A549 (cell line): ENCODE results near the gene SLC23A2. TPM values are rescaled to one million over a fixed set of nuclear protein-coding genes. Genes with fewer than 3 reads are reported as not detected.

Source experiments
- ATAC-seq, 2 experiments: fragments of 200-7000 bp in 1 of 2; fragments of >200 bp in 1 of 2; cut with Nextera tagmentation in 1 of 2; cut with Tn5 transposase in 1 of 2; 3 replicates each; pipeline versions ENCODE4 v1.8.0 to v1.9.1; 2018 to 2020; ENCODE audit warnings: mild to moderate bottlenecking in 1 of 2, moderate library complexity in 1 of 2
- CTCF ChIA-PET: fragments of 300-600 bp; sonication (Branson Sonifier 250); formaldehyde crosslinking; extraction: SDS; loops from one replicate; lab custom pipeline; 2021; ENCODE audit warnings: antibody characterized with exemption, inconsistent platforms; lab: Yijun Ruan, JAX
- POLR2A ChIA-PET: fragments of 350-600 bp; formaldehyde crosslinking; extraction: SDS; loops from one replicate; lab custom pipeline; 2021; ENCODE audit warnings: antibody characterized with exemption, inconsistent platforms; lab: Yijun Ruan, JAX
- DNase-seq, 2 experiments: peaks; one replicate each; pipeline versions ENCODE4 v3.0.0 to v3.0.0-alpha.2; 2011 to 2016; ENCODE audit warnings: low read depth in 1 of 2, low spot score in 1 of 2
- FAIRE-seq: peaks from 2 replicates; lab custom pipeline; 2011; peaks lifted over from hg19 to GRCh38; lab: Jason Lieb, UNC
- H3K27ac ChIP-seq, 2 experiments: fragments of >200 bp; sonication (Bioruptor Twin); formaldehyde crosslinking; 3 replicates each; pipeline ENCODE4 v1.5.1; 2016 to 2017
- H3K4me1 ChIP-seq: fragments of >200 bp; sonication (Bioruptor Twin); formaldehyde crosslinking; 3 replicates; pipeline ENCODE4 v1.6.1; 2016
- H3K4me2 ChIP-seq: fragments of >200 bp; sonication (Bioruptor Twin); formaldehyde crosslinking; 3 replicates; pipeline ENCODE4 v1.6.1; 2016
- H3K4me3 ChIP-seq: fragments of >200 bp; sonication (Bioruptor Twin); formaldehyde crosslinking; 3 replicates; pipeline ENCODE4 v1.5.1; 2016
- H3K9me3 ChIP-seq: fragments of >200 bp; sonication (Bioruptor Twin); formaldehyde crosslinking; 3 replicates; pipeline ENCODE4 v1.6.1; 2016
- BHLHE40 ChIP-seq: IDR thresholded peaks from 2 replicates; pipeline ENCODE4 v1.6.1; 2012; ENCODE audit warnings: low read depth, low read length, inconsistent platforms
- CEBPB ChIP-seq, 2 experiments: fragments of >200 bp in 1 of 2; sonication (Bioruptor Twin) in 1 of 2; formaldehyde crosslinking in 1 of 2; IDR thresholded peaks; 2 replicates each; pipeline ENCODE4 v1.6.1; 2012 to 2016
- CHD2 ChIP-seq: fragments of 150-350 bp; IDR thresholded peaks from 2 replicates; pipeline ENCODE4 v1.6.1; 2014; ENCODE audit warnings: low read length; ENCODE audit not compliant: partially characterized antibody
- EHF ChIP-seq: fragments of 250-450 bp; sonication (Bioruptor Pico); IDR thresholded peaks from 2 replicates; pipeline ENCODE4 v1.5.0; 2020; ENCODE audit warnings: mild to moderate bottlenecking
- EHMT2 ChIP-seq: fragments of 200-600 bp; sonication (generic); IDR thresholded peaks from 2 replicates; pipeline ENCODE4 v1.6.1; 2016; ENCODE audit warnings: antibody characterized with exemption, low read depth, mild to moderate bottlenecking, moderate library complexity
- EP300 ChIP-seq, 2 experiments: fragments of >200 bp; sonication (Bioruptor Twin); formaldehyde crosslinking; IDR thresholded peaks; 2 replicates in 1 of 2; 3 replicates in 1 of 2; pipeline ENCODE4 v1.6.1; 2016 to 2017
- ESRRA ChIP-seq: fragments of 150-350 bp; IDR thresholded peaks from 2 replicates; pipeline ENCODE4 v1.6.1; 2014; ENCODE audit warnings: mild to moderate bottlenecking, low read length, borderline replicate concordance
- FOSL2 ChIP-seq, 2 experiments: fragments of 450-650 bp in 1 of 2; fragments of >200 bp in 1 of 2; sonication (Bioruptor Twin) in 1 of 2; formaldehyde crosslinking; IDR thresholded peaks; 2 replicates each; pipeline versions ENCODE4 v1.5.0 to v1.6.1; 2016 to 2020; ENCODE audit warnings: mild to moderate bottlenecking in 1 of 2, moderate library complexity in 1 of 2
- FOXS1 ChIP-seq: fragments of 250-450 bp; sonication (Bioruptor Pico); IDR thresholded peaks from 2 replicates; pipeline ENCODE4 v1.5.0; 2020; ENCODE audit warnings: mild to moderate bottlenecking, moderate library complexity
- HOXB13 ChIP-seq: fragments of 250-450 bp; sonication (Bioruptor Pico); IDR thresholded peaks from 2 replicates; pipeline ENCODE4 v1.5.0; 2020; ENCODE audit warnings: low read depth, mild to moderate bottlenecking, moderate library complexity
- JUNB ChIP-seq: fragments of >200 bp; sonication (Bioruptor Twin); formaldehyde crosslinking; IDR thresholded peaks from 2 replicates; pipeline ENCODE4 v1.6.1; 2016
- KDM1A ChIP-seq: fragments of 200-600 bp; sonication (generic); IDR thresholded peaks from 2 replicates; pipeline ENCODE4 v1.6.1; 2016; ENCODE audit warnings: low read depth, mild to moderate bottlenecking
- KDM5A ChIP-seq: fragments of 200-600 bp; sonication (generic); IDR thresholded peaks from 2 replicates; pipeline ENCODE4 v1.6.1; 2016; ENCODE audit warnings: antibody characterized with exemption, mild to moderate bottlenecking
- NR3C1 ChIP-seq: fragments of >200 bp; sonication (Bioruptor Twin); formaldehyde crosslinking; IDR thresholded peaks from 3 replicates; pipeline ENCODE4 v1.6.1; 2017
- RARB ChIP-seq: fragments of 250-450 bp; sonication (Bioruptor Pico); IDR thresholded peaks from 2 replicates; pipeline ENCODE4 v1.8.0; 2021; ENCODE audit warnings: mild to moderate bottlenecking, moderate library complexity
- SMC3 ChIP-seq: fragments of >200 bp; sonication (Bioruptor Twin); formaldehyde crosslinking; IDR thresholded peaks from 3 replicates; pipeline ENCODE4 v1.6.1; 2018; ENCODE audit warnings: inconsistent platforms
- TP53 ChIP-seq: fragments of 250-450 bp; sonication (Bioruptor Pico); IDR thresholded peaks from 2 replicates; pipeline ENCODE4 v1.5.0; 2021; ENCODE audit warnings: mild to moderate bottlenecking, moderate library complexity
- ZC3H11A ChIP-seq: fragments of 450-650 bp; IDR thresholded peaks from 2 replicates; pipeline ENCODE4 v1.6.1; 2014; ENCODE audit warnings: antibody characterized with exemption, mild to moderate bottlenecking
- WGBS: methylation state at CpG from one replicate; pipeline ENCODE4 v1.1.6; 2017; ENCODE audit errors: missing lambda C conversion rate; 5-methylcytosine and 5-hydroxymethylcytosine counted together
- polyA plus RNA-seq, 4 experiments: library from polyadenylated mRNA; depleted of rRNA in 3 of 4; stranded (reverse); fragments of >200 nt; fragmentation: RNase III in 1 of 4; extraction: RNeasy Plus Mini Kit Qiagen cat#74134 plus additional on column Dnase treatment in 1 of 4; gene quantifications; 2 replicates in 3 of 4; 3 replicates in 1 of 4; pipeline ENCODE4 v1.2.3, GENCODE V29; 2011 to 2017
- TF ChIP-seq, protein P1 (sequence below): fragments of 200-600 bp; sonication (generic); IDR thresholded peaks from 2 replicates; pipeline ENCODE4 v1.6.1; 2016; ENCODE audit warnings: antibody characterized with exemption, mild to moderate bottlenecking, moderate library complexity
- TF ChIP-seq, protein P2 (sequence below): IDR thresholded peaks from 2 replicates; pipeline ENCODE4 v1.6.1; 2012

SLC23A2 gene
- polyA plus RNA-seq, 2 of the 4 experiments (the other 2 are of a cell fraction): 13.1 to 47.8 TPM

DNA sequence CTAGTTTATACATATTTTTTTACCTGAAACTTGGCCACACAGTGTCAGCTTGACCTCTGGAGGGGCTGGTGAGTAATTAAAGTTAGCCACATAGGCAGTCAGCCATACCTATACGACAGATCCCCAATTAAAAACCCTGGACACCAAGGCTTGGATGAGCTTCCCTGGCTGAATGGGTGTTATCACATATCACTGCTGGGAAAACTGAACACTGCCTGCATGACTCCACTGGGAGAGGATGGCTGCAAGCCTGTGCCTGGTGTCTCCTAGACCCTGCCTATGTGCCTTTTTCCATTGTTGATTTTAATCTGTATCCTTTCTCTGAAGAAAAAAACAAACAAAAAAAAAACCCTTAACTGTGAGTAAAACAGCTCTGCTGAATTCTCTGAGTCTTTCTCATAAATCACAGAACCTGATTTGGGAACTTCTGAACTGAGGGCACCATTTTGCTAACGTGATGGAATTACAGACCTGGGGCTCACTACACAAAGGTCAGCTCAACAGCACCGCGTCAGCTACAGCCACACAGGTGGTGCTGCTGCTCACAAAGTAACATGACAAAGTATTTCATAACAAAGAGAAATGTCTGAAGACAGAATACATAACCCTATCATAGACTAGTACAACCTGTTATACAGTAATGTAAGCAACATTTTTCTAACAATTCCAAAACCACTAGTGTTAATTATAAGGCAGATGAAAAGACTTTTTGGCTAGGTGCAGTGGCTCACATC is 97.0 kb downstream of the SLC23A2 start:
- no peak overlapping the region for H3K4me2 ChIP-seq
- TF ChIP-seq ZC3H11A (no peak), BHLHE40 (no peak)
- FAIRE-seq: no peak
- CTCF ChIA-PET: interaction anchor here (0.6 to 0.9 kb wide), 5 partner anchors 10 to 271 kb away, joined by 3 to 4 read pairs (median 4); no protein-coding TSS in a partner anchor
- H3K4me1 ChIP-seq: 0 out of 3 replicates have a peak, but pooled peaks cover 3% of the 10 kb centered on the region
- ATAC-seq: no peak
- H3K27ac ChIP-seq: no peak overlapping the region
- DNase-seq: no peak
- H3K4me3 ChIP-seq: no peak overlapping the region
- 95% methylated on average over 4 of the region's 4 CpGs for WGBS
- POLR2A ChIA-PET: no interaction called here
- no peaks in the 10 kb centered on the region for H3K9me3 ChIP-seq

DNA sequence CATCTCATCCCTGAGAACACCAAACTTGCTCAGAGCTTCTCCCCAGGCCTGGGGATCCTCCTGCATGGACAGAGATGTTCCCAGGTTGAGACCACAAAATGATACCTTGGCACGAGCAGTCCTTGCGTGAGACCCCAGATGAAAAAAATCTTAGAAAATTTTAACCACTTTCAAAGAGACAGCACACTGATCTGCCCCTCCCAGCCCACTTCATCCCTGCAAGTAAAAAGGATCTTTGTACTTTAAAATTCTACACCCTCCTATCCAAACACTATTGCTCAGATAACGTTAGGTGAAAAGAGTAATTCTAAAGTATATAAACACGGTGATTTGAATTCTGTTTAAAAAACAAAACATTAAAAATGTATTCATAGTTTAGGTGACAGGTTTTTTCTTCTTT is 98.5 kb downstream of the SLC23A2 start:
- Histone ChIP-seq H3K27ac (no peak overlapping the region), H3K4me3 (no peak overlapping the region), H3K4me2 (no peak overlapping the region), H3K4me1 (peaks cover 10% of the 10 kb centered on the region; the same call in 2 of the 3 replicates), H3K9me3 (no peaks in the 10 kb centered on the region)
- POLR2A ChIA-PET: no interaction called here
- TF ChIP-seq SMC3 (no peak), RARB (CRISPR knock-in tag) (no peak), KDM1A (no peak), HOXB13 (no peak), CHD2 (no peak), NR3C1 (no peak)
- TF ChIP-seq, protein P1, sequence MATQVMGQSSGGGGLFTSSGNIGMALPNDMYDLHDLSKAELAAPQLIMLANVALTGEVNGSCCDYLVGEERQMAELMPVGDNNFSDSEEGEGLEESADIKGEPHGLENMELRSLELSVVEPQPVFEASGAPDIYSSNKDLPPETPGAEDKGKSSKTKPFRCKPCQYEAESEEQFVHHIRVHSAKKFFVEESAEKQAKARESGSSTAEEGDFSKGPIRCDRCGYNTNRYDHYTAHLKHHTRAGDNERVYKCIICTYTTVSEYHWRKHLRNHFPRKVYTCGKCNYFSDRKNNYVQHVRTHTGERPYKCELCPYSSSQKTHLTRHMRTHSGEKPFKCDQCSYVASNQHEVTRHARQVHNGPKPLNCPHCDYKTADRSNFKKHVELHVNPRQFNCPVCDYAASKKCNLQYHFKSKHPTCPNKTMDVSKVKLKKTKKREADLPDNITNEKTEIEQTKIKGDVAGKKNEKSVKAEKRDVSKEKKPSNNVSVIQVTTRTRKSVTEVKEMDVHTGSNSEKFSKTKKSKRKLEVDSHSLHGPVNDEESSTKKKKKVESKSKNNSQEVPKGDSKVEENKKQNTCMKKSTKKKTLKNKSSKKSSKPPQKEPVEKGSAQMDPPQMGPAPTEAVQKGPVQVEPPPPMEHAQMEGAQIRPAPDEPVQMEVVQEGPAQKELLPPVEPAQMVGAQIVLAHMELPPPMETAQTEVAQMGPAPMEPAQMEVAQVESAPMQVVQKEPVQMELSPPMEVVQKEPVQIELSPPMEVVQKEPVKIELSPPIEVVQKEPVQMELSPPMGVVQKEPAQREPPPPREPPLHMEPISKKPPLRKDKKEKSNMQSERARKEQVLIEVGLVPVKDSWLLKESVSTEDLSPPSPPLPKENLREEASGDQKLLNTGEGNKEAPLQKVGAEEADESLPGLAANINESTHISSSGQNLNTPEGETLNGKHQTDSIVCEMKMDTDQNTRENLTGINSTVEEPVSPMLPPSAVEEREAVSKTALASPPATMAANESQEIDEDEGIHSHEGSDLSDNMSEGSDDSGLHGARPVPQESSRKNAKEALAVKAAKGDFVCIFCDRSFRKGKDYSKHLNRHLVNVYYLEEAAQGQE: no peak
- TF ChIP-seq, protein P2, sequence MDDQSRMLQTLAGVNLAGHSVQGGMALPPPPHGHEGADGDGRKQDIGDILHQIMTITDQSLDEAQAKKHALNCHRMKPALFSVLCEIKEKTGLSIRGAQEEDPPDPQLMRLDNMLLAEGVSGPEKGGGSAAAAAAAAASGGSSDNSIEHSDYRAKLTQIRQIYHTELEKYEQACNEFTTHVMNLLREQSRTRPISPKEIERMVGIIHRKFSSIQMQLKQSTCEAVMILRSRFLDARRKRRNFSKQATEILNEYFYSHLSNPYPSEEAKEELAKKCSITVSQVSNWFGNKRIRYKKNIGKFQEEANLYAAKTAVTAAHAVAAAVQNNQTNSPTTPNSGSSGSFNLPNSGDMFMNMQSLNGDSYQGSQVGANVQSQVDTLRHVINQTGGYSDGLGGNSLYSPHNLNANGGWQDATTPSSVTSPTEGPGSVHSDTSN: no peak
- ATAC-seq (no peak), FAIRE-seq (no peak), DNase-seq (no peak)
- CTCF ChIA-PET: interaction anchor here (0.9 kb wide), 1 partner anchor 10 kb away, joined by 3 read pairs; no protein-coding TSS in a partner anchor
- WGBS: 94% methylated on average over 4 of the region's 4 CpGs

DNA sequence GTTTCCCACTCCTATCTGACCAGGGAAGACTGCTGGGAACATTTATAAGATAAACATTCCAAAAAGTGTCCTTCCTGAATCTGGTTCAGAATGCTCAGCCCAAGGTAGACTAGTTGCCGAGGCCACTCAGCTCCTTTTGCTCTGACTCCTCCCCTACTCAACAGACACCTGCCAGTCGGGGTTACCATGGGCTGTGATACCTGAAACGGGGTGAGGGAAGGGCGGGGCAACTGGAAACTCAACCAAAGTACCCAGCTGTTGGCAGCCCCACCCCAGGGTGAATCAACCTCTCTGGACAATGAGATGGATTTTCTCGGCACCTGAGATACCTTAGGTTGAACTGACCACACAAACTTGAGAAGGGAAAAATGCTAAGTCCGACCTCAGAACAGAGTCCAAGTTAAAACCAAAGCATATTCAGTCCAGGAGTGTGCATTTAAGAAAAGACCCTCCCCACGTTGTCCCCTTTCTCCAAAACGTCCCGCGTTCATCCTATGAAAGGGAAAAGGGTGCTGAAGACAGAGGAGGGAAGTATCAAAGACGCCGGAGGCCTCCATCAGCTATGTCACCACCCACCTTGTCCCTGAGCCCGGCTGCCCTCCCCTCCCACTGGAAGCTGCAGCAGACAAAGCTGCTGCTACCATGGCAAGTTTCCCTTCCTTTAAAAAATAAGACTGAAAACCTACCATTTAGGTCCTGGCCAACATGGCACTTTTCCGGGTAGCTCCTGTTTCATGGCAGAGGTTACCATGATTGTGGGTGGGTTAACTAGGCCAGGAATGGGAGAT is 100.1 kb downstream of the SLC23A2 start:
- Histone ChIP-seq H3K27ac (no peak overlapping the region), H3K4me1 (peaks cover 17% of the 10 kb centered on the region; the same call in 2 of the 3 replicates), H3K9me3 (no peaks in the 10 kb centered on the region), H3K4me3 (no peak overlapping the region), H3K4me2 (no peak overlapping the region)
- CTCF ChIA-PET: interaction anchor here (1.0 to 1.8 kb wide), 2 partner anchors 56 to 200 kb away, joined by 3 to 5 read pairs; no protein-coding TSS in a partner anchor
- ATAC-seq (no peak), FAIRE-seq (no peak), DNase-seq (no peak)
- TF ChIP-seq CEBPB (IDR thresholded peaks at IDR 0.05) (no peak), TP53 (no peak), ESRRA (no peak), NR3C1 (no peak), BHLHE40 (no peak), FOSL2 (IDR thresholded peaks at IDR 0.05) (no peak), FOSL2 (CRISPR knock-in tag; IDR thresholded peaks at IDR 0.05) (no peak), EHF (no peak), RARB (CRISPR knock-in tag) (no peak), FOXS1 (CRISPR knock-in tag) (no peak), JUNB (no peak), KDM5A (no peak), EP300 (IDR thresholded peaks at IDR 0.05) (no peak), EHMT2 (no peak), KDM1A (no peak)
- TF ChIP-seq, protein P2: no peak
- 86% methylated on average over 14 of the region's 14 CpGs for WGBS
- POLR2A ChIA-PET: no interaction called here
